Stimulated activated CD4-positive, alpha-beta T cell treated with anti-CD3 and anti-CD28 coated beads, Interleukin-4, amount 100 ng/mL, for 1 hour (primary cell): ENCODE data around the gene LIMS1.
"Not testable (repeated sequence)": the region's sequence is repeated elsewhere in the genome, so short reads cannot be mapped to it uniquely, and the experiment has no call there.

ENCODE experiments used
- DNase-seq: peaks from one replicate; pipeline ENCODE4 v3.0.0-alpha.2; 2020

The LIMS1 gene, protein sequence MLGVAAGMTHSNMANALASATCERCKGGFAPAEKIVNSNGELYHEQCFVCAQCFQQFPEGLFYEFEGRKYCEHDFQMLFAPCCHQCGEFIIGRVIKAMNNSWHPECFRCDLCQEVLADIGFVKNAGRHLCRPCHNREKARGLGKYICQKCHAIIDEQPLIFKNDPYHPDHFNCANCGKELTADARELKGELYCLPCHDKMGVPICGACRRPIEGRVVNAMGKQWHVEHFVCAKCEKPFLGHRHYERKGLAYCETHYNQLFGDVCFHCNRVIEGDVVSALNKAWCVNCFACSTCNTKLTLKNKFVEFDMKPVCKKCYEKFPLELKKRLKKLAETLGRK

DNA sequence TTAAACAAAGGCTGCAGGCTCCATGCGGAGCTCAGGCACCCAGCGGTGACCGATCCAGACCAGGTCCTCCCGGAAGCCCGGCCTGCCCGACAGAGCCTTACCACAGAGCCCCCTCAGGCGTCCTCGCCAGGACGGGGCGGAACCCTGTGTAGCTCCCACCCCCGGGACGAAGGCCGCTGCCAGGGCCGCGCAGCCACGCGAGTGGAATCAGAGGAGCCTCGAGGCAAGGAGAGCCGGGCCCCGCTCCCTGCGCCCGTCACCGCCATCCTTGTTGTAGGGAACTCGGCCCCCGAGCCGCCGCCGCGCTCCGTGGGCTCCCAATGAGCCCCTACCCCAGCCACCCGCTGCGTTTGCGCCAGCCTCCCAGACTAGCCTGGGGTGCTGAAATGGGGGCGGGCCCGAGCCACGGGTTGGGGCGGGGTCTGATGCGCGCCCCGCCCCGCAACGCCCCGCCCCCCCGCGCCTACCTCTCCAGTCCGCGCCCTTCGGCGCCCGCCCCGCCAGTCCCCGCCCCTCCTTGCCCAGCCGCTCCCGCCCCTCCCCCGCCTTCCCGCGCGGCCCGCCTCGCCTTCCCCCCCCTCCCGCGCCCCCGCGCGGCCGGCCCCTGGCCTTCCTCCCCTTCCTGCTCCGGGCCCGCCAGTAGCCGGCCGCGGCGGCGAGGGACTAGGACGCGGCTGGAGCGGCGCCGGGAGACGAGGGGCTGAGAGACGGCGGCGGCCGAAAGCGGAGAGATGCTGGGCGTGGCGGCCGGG is at the start of gene LIMS1:
TSS of gene LIMS1 (plus strand) at position 639 of the 752 bp plus-strand sequence. CDS start at position 732, 93 bp downstream.
- DNase-seq = peak; percentile 89

DNA sequence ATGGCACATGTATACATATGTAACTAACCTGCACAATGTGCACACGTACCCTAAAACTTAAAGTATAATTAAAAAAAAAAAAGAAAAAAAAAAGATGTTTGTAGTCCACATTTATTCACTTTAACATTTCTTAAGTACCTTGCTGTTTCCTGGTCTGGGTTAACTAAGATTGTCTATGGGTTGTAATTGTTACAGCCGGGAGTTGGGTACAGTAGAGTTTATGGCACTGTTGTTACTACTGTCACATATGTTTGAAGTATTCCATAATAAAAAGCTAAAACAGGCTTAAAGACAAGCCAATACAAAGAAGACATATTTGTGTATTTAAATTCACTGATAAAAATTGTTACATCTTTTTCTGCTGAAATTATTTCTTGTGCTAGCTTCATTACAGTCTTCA is 49.0 kb upstream of the LIMS1 start:
- DNase-seq = no peak

DNA sequence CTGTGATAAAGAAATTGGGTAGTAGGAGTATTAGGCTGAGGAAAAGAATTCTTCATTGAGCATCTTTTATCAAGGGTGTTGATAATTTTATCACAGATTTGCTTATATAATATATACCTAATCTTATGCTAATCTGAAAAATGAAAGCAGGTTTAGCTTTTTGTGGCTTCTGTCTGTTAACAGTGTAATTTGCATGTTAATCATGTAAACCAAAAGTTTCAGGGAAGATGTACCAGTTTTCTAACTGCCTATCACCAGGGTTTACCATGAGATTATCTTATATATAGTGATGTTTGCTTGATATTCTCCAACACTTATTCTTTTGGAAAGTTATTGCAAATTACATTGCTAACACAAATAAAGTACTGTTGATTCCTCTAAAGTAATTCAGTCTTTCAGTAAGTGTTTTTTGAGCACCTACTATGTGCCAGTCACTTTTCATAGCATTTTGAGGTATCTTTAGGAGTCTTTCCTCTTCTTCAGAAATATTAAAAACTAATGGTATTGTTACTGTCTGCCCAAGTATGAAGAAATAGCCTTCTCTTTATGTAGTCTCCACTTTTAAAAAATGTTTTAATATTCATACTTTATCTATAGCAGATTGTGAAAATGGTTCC is 43.7 kb upstream of the LIMS1 start:
- DNase-seq = no peak

DNA sequence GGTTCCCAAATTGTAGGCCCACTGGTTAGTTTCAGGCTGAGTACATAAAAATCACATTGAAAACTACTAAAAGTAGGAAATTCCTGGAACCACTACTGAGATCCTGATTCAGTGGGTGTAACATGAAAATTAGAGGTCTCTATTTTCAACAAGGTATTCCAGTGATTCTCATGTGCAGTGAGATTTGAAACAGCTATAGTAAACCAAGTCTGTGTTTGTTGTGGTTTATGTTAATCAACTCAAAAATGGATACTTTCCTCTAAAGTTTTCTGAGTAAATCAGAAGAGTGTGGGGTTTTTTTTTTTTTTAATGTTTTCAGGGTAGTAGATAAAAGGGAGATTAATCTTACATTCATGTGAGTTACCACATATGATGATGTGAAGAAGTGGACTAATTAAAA is 42.4 kb upstream of the LIMS1 start:
- no peak for DNase-seq

DNA sequence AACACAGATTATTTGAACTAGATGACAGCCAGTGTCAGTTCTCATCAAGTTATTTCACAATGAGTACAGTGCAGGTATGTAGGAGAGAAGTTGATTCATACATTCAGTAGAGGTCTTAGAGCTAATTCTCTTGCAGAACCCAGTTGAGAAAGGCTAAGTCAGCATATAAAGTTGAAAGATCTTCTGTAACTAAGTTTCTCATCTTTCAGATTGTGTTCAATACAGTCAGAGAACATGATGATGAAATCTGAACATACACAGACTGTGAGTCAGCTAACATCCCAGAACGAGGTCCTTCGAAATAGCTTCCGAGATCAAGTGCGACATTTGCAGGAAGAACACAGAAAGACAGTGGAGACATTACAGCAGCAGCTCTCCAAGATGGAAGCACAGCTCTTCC is 41.9 kb upstream of the LIMS1 start:
- DNase-seq = no peak

DNA sequence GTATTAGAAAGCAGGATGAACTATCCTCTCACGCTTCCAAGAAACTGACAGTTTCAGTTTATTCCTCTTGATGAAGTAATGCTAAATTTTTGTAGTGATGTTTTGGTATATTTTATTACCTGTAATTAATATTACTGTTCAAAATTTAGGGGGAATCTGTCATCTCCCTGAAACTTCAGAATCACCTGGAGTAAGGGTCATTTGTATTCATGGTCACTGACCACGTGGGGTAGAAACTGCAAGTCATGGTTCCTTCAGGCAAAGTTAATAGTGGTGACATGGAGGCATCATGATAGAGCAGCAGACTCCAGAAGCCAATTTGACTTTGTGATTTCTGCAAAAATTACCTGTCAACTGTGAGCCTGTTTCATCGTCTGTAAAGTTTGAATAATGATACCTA is 38.1 kb upstream of the LIMS1 start:
- DNase-seq = not testable (repeated sequence)

DNA sequence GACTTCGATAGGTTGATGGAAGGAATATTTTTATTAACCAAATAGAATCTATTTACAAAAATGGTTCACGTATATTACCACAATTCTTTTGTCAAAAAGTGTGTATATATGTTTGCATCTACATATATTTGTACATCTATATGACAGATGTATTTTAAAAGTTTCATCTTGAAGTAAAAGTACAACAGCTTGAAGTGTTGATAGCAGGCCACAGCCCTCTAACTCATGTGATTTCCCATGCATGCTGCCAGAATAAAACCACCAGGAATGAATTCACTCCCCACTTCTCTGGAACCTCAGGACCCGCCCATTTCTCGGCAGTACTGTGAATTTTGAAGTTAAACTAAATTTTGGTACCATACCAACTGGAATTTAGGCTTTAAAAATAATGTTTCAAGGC is 26.6 kb upstream of the LIMS1 start:
- DNase-seq = not testable (repeated sequence)

DNA sequence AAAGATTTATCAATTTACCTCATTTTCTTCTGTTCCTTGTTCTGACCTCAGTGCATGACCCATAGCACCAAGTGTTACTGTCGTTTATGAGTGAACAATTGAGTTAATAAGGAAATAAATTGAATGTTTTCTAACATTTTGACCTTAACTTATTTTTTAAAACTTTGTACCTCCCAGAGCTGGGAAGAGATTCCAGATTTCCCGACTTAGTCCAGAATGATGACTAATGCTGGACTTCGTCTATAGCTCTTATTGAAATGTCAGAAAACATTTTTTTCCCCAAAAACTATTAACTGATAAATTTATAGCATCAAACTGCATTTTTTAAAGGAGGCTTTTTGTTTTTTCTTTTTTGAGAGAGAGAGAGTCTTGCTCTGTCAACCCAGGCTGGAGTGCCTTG is 21.8 kb upstream of the LIMS1 start:
- not testable (repeated sequence) for DNase-seq

DNA sequence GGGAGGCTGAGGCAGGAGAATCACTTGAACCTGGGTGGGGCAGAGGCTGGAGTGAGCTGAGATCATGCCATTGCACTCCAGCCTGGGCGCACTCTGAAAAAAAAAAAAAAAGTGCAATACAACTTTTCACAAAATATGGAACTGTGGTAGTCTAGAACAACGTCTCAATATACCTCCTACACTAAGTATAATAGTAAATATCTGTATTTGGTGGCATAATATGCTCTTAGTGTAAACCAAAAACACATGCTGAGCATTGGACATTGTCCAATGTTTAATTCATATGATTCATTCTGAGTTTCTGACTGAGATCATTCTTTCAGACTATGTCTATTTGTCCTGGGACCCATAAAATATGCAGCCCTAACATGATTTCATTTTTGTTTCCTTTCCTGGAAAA is 19.8 kb upstream of the LIMS1 start:
- not testable (repeated sequence) for DNase-seq

DNA sequence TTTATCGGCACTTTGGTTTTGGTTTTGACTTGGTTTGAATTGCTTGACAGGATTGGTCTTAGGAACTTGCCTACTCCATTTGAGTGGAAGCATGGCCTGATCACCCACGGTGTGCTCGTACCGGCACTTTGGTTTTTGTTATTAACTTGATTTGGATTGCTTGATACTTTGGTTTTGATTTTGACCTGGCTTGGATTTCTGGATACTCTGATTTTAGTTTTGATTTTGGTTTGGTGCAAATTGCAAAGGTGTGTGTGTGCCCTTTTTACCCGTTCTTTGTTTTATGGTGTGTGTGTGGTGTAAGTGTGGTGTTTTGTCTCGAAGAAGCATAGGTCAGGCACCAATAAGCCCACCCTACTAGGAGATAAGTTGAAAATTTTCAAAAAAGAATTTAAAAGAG is 9.6 kb upstream of the LIMS1 start:
- DNase-seq = not testable (repeated sequence)

DNA sequence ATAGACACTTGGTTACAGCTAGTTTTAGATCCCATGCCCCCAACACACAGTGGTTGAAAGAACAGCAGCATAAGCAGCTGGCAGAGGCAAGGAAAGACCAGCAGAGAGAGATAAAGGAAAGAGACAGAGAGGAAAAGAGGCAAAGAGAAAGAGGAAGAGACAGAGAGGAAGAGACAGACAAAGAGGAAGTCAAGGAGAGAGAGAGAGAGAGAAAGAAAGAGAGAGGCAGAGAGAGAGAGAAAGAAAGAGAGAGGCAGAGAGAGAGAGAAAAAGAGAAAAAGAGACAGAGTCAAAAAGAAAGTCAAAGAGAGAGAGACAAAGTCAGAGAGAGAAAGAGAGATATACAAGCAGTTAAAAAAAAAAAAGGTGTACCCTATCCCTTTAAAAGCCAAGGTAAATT is 9.0 kb upstream of the LIMS1 start:
- DNase-seq = not testable (repeated sequence)

DNA sequence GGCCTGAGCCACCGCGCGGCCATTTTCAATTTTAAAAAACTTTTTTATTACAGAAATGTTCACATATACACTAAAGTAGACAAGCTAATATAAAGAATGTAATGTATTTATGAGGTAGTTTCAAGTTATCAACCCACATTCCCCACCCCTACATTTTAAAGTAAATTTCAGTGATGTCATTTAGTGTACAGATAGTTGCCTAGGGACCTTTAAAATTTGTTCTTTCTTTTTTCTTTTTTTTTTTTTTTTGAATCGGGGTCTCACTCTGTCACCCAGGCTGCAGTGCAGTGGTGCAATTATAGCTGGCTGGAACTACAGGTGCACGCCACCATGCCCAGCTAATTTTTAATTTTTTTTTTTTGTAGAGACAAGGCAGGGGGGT is 2.6 kb upstream of the LIMS1 start:
- DNase-seq = no peak

DNA sequence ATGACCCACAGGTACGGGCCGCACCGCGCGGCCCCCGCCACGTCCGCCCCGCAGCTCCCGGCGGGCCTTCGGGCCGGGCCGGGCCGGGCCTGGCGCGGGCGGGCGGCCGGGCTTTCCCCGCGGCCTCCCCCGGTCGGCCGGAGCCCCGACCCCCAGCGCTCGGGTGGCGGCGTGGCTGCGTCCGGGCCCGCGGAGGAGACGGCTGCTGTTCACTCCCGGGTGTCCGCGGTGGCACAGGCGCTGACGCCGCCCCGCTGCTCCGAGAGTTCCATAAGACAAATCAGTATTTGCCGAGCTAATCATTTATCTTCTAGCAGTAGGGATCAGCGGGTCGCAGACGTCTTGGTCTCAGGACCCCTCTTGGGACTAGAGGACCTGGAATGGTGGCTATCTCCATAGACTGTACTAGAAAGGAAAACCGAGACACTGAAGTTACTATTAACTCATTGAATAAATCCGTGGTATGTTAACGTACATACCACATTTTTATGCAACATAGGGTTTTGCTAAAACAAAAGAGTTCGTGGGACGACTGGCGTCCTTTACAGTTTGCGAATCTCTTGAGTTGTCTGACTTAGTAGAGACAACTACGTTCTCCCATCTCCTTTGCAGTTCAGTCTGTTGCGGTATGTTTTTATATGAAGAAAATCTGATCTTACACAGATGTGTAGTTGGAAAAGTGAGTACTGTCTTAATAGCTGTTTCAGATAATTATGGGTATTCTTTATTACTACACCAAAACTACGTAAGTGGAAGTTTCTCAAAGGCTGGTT is 500 bp downstream of the LIMS1 start:
- peak; percentile 40 for DNase-seq

DNA sequence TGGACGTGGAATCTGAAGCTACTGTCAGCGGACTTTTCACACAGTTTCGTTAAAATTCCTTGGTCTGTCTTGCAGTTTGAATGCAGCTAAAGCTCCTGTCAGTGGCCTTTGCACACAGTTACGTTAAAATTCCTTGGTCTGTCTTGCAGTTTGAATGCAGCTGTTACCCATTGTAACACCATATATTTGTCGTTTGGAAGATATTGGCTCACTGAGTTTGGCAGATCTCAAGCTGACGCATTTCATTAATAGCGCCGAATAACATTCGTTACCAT is 1.0 kb downstream of the LIMS1 start:
- DNase-seq = no peak

DNA sequence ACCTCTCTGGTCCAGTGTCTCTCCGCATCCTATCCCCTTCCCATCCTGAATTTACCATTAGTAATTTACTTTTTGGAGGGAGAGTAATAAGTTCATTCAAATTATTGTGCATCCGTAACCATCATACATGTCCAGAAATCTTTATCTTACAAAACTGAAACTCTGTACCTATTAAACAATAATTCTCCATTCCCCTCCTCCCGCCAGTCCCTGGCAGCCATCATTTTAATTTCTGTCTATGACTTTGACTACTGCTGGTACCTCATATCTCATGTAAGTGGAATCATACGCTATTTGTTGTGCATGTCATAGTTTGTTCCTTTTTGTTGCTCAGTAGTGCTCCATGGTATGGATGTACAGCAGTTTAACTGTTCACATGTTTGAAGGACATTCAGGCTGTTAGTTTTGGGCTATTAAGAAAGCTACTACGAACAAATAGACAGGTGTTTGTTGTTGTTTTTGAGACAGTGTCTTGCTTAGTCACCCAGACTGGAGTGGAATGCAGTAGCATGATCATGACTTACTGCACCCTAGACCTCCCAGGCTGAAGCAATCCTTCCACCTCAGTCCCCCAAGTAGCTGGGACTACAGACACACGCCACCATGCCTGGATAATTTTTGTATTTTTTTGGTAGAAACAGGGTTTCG is 2.0 kb downstream of the LIMS1 start:
- DNase-seq = no peak

DNA sequence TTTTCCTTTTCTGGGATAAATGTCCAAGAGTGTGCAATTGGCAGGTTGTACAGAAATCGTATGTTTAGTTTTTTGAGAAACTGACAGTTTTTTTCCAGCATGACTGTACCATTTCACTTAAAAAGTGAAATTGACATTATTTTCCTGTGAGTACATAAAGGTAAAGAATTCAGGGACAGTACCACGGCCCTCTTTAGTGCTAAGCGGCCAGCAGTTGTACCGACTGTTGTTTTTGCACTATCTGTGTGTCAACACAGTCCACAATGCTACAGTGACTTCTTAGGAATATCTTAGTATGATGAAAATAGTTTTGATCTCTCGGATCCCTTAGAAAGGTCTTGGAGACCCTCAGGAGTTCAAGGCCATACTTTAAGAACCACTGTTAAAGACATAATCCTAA is 2.6 kb downstream of the LIMS1 start:
- DNase-seq = no peak

DNA sequence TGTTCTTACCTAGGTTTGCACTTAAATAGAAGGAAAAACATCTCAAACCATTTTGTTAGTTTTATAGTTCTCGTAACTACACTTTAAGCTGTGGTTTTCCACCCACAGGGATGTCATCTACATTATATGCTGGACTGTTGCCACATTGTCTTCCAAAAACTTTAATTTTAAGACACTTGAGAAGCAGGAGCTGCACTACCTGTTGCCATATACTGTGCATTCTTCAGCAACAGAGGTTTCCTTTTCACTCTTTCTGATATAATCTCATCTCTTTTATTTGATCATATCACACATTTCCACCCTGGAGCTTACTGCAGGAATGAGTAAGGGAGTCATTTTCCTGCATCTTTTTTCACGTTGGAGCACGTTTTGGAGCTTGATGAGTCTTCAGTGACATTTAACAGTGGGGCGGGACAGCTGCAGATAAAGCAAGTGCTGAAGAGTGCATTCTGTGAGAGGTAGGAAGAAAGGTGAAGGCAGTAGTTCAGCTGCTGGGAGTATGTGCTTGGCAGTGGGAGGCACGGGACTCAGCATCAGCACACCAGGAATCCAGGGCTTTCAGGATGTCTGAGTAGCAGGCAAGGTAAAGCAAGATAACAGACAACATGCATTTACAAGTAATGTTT is 3.8 kb downstream of the LIMS1 start:
- DNase-seq = no peak

DNA sequence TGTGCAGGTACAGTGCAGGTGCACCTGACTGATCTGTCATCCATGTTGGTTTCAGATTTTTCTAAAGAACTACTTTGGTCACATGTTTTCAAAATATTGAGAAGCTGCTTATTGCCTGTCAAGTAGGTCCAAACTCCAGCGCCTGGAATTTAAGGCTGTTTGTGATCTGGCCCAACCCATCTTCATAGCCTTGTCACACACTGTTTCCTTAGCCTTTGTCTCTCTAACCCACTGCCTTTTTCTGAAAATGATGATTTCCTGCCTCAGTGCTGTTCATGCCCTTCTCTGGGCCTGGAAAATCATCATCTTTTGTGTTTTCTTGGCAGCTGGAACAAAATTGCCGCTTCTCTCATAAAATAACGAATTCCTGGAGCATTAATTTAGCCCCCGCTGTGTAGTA is 7.2 kb downstream of the LIMS1 start:
- DNase-seq = no peak

DNA sequence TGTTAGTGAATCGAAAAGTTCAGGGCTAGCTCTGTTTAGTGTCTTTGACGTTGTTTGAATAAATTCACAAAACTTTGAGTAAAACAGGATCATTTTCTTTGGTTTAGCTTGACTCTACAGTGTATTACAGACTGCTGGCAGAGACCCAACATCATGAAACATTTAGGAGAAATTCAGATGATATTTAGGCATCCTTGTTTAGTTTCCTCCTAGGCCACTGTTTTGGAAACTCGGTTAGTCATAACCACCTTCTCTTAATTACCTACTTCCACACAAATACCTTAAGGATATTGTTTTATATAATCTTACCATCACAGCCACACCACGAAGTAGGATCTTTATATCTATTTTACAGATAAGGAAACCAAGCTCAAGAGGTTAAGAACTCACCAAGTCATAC is 7.8 kb downstream of the LIMS1 start:
- DNase-seq = no peak

DNA sequence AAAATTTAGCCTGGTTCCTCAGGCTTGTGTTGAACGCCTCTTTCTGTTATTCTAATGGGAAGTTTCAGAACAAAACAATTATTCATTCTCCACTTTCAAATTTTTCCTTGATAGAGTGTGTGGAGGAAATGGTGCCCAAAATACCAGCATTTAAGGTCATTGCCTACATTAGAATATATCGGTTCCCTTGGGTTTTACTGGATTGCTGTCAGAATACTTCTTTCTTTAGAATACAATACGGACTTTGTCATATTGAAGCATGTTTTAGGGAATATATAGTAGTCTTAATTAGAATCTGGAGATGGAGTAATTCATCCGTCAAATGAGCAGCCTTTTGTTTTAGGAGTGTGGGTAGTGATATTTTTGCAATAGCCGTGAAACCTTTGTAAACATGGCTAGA is 13.3 kb downstream of the LIMS1 start:
- no peak for DNase-seq

DNA sequence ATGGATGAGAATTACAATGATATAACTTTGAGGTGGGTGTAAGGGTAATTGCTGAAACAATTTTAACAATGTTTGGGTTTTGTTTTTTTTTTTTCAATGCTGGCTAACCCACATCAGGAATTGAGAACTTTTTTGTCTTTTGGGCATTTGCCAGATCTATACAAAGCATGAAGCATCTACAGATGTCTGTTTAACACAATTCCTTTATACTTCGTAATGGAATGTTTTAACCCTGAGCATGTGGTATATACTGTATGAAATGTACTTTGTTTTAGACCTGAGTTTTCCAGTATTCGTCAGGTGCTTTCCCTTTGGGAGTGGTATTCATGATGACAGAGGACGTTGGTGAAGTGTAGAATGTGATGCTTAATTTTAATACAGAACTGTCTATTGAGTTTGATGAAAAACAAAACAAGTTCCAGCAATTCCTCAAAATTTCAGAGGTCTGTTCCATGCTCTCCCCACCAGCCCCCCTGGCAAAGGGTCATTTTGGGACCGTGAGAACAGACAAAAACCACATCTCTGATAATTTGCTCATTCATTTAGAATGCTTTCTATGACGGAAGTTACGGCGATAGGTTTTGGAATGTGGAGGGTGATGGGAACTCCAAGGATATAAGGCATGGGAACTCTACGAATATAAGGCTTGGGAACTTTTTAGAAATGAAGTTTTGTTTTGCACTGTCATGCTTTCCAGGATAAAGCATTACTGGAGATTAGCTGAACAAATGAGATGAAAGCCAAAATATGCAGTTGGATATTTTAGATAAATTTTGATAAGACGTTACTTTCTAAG is 14.1 kb downstream of the LIMS1 start:
- no peak for DNase-seq

DNA sequence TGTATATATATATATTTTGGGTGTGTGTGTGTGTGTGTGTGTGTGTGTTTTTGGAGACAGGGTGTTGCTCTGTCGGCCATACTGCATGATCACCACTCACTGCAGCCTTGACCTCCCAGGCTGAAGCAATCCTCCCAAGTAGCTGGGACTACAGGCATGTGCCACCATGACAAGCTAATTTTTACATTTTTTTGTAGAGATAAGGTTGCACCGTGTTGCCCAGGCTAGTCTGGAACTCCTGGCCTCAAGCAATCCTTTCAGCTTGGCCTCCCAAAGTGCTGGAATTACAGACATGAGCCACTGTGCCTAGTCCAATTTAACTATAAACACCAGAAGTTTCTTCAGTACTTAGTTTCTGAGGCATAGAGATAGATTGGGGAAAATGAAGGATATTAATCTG is 18.3 kb downstream of the LIMS1 start:
- DNase-seq = no peak
